ENCODE data around the gene RNF223. TPM values are rescaled to one million over a fixed set of nuclear protein-coding genes. Genes with fewer than 3 reads are reported as not detected.
"Not testable (repeated sequence)": the region's sequence is repeated elsewhere in the genome, so short reads cannot be mapped to it uniquely, and the experiment has no call there.

The RNF223 gene
- total RNA-seq, 1 donor from 2014 or later: 7.5 TPM

- no peaks in the 10 kb centered on the region for H3K27me3 ChIP-seq (ENCODE audit: control insufficient read depth, insufficient read depth, low read length)
- no peak for TF ChIP-seq CTCF (IDR thresholded peaks at IDR 0.05; ENCODE audit: insufficient read depth, low read length, poor library complexity, severe bottlenecking)
- no peak for DNase-seq (ENCODE audit: low read depth)
Observed at GRCh38 chr1:1111516-1112236, 37.6 kb upstream of the RNF223 start.

GRCh38 chr1:1110561-1110971 is 36.5 kb upstream of the RNF223 start:
- Histone ChIP-seq H3K4me3 (ENCODE audit: low read depth, low read length) (no peak overlapping the region), H3K27me3 (ENCODE audit: control insufficient read depth, insufficient read depth, low read length) (no peaks in the 10 kb centered on the region), H3K36me3 (ENCODE audit: control insufficient read depth, insufficient read depth, low read length) (no peaks in the 10 kb centered on the region)
- TF ChIP-seq CTCF (IDR thresholded peaks at IDR 0.05; ENCODE audit: insufficient read depth, low read length, poor library complexity, severe bottlenecking): no peak
- DNase-seq (ENCODE audit: low read depth): no peak

More at GRCh38 chr1:1111516-1112236, 37.6 kb upstream of the RNF223 start:
- Histone ChIP-seq H3K36me3 (ENCODE audit: control insufficient read depth, insufficient read depth, low read length) (no peaks in the 10 kb centered on the region), H3K4me3 (ENCODE audit: low read depth, low read length) (no peak overlapping the region)

- TF ChIP-seq CTCF (IDR thresholded peaks at IDR 0.05; ENCODE audit: insufficient read depth, low read length, poor library complexity, severe bottlenecking): no peak
- Histone ChIP-seq H3K4me3 (ENCODE audit: low read depth, low read length) (no peak overlapping the region), H3K36me3 (ENCODE audit: control insufficient read depth, insufficient read depth, low read length) (no peaks in the 10 kb centered on the region), H3K27me3 (ENCODE audit: control insufficient read depth, insufficient read depth, low read length) (no peaks in the 10 kb centered on the region)
- no peak for DNase-seq (ENCODE audit: low read depth)
Observed at GRCh38 chr1:1109743-1110142, 35.6 kb upstream of the RNF223 start.

- no peak for TF ChIP-seq CTCF (IDR thresholded peaks at IDR 0.05; ENCODE audit: insufficient read depth, low read length, poor library complexity, severe bottlenecking)
- no peak overlapping the region for H3K4me3 ChIP-seq (ENCODE audit: low read depth, low read length)
- H3K27me3 ChIP-seq (ENCODE audit: control insufficient read depth, insufficient read depth, low read length): no peaks in the 10 kb centered on the region
- H3K36me3 ChIP-seq (ENCODE audit: control insufficient read depth, insufficient read depth, low read length): no peaks in the 10 kb centered on the region
- no peak for DNase-seq (ENCODE audit: low read depth)
Observed at GRCh38 chr1:1106510-1107221, 32.6 kb upstream of the RNF223 start.

GRCh38 chr1:1104152-1104551 is 30.0 kb upstream of the RNF223 start:
- H3K36me3 ChIP-seq (ENCODE audit: control insufficient read depth, insufficient read depth, low read length); H3K4me3 ChIP-seq (ENCODE audit: low read depth, low read length); DNase-seq (ENCODE audit: low read depth); H3K27me3 ChIP-seq (ENCODE audit: control insufficient read depth, insufficient read depth, low read length): not testable (repeated sequence)

GRCh38 chr1:1101503-1101902 is 27.4 kb upstream of the RNF223 start:
- no peak for TF ChIP-seq CTCF (IDR thresholded peaks at IDR 0.05; ENCODE audit: insufficient read depth, low read length, poor library complexity, severe bottlenecking)
- no peak for DNase-seq (ENCODE audit: low read depth)
- no peak overlapping the region for H3K4me3 ChIP-seq (ENCODE audit: low read depth, low read length)
- H3K27me3 ChIP-seq (ENCODE audit: control insufficient read depth, insufficient read depth, low read length): no peaks in the 10 kb centered on the region
- no peaks in the 10 kb centered on the region for H3K36me3 ChIP-seq (ENCODE audit: control insufficient read depth, insufficient read depth, low read length)
